C4-2B (cell line): ENCODE results near the gene EFHD2.

ENCODE experiments used
- ZFX ChIP-seq: fragments of 450-650 bp; IDR thresholded peaks from 2 replicates; pipeline ENCODE4 v1.6.1; 2017
- TF ChIP-seq, protein P1 (sequence below): fragments of 450-650 bp; conservative IDR thresholded peaks from 2 replicates; pipeline ENCODE4 v1.5.1; 2017; ENCODE audit warnings: mild to moderate bottlenecking

DNA sequence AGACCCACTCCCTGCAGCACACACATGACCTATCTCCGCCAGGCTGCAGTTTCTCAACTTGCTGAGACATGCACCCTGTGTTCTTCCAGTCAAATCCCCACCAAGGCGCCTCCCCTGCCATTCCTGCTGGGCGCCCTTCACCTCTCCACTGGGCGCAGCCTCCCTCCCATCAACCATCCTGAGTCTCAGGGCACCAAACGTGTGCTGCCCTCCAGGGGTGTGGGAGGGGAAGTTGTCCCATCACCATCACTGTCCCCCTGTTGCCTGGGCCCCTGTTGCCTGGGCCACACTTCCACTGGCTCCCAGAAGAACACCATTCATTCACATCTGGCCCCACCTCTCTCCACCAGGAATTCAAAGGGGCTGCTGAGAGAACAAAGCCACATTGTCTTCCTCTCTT is 44.9 kb upstream of the EFHD2 start:
- TF ChIP-seq, protein P1, sequence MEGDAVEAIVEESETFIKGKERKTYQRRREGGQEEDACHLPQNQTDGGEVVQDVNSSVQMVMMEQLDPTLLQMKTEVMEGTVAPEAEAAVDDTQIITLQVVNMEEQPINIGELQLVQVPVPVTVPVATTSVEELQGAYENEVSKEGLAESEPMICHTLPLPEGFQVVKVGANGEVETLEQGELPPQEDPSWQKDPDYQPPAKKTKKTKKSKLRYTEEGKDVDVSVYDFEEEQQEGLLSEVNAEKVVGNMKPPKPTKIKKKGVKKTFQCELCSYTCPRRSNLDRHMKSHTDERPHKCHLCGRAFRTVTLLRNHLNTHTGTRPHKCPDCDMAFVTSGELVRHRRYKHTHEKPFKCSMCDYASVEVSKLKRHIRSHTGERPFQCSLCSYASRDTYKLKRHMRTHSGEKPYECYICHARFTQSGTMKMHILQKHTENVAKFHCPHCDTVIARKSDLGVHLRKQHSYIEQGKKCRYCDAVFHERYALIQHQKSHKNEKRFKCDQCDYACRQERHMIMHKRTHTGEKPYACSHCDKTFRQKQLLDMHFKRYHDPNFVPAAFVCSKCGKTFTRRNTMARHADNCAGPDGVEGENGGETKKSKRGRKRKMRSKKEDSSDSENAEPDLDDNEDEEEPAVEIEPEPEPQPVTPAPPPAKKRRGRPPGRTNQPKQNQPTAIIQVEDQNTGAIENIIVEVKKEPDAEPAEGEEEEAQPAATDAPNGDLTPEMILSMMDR = no peak
- TF ChIP-seq ZFX = no peak
